ENCODE data around the gene CDK11B.

GRCh38 chr1:1601564-1602303, 57.1 kb downstream of the CDK11B start:
- TF ChIP-seq FOXK2 (IDR thresholded peaks at IDR 0.05) (no peak), ZNF384 (IDR thresholded peaks at IDR 0.05) (no peak), SP1 (IDR thresholded peaks at IDR 0.05) (no peak), ELF4 (IDR thresholded peaks at IDR 0.05) (no peak), LEF1 (IDR thresholded peaks at IDR 0.05; ENCODE audit: borderline replicate concordance) (no peak), BHLHE40 (IDR thresholded peaks at IDR 0.05; ENCODE audit: borderline replicate concordance) (no peak), PKNOX1 (IDR thresholded peaks at IDR 0.05) (no peak), FOXM1 (IDR thresholded peaks at IDR 0.05; ENCODE audit: borderline replicate concordance) (no peak), FOXA1 (IDR thresholded peaks at IDR 0.05) (no peak), L3MBTL2 (conservative IDR thresholded peaks at IDR 0.05) (no peak), HDGF (IDR thresholded peaks at IDR 0.05; ENCODE audit: borderline replicate concordance) (no peak), SUZ12 (IDR thresholded peaks at IDR 0.05) (no peak), TARDBP (IDR thresholded peaks at IDR 0.05) (no peak)
